ENCODE measurements around the gene DRC1. TPM values are rescaled to one million over a fixed set of nuclear protein-coding genes. Genes with fewer than 3 reads are reported as not detected.
A peak's percentile ranks its signal among the peaks of the same experiment; 100 is the strongest.

Gene DRC1
- total RNA-seq, 1 experiment from 2014 or later: not detected

- DNase-seq (ENCODE audit: low read depth): no peak
These were observed 1.8 kb upstream of the DRC1 start for GRCh38 chr2:26399771-26400376.

DNA sequence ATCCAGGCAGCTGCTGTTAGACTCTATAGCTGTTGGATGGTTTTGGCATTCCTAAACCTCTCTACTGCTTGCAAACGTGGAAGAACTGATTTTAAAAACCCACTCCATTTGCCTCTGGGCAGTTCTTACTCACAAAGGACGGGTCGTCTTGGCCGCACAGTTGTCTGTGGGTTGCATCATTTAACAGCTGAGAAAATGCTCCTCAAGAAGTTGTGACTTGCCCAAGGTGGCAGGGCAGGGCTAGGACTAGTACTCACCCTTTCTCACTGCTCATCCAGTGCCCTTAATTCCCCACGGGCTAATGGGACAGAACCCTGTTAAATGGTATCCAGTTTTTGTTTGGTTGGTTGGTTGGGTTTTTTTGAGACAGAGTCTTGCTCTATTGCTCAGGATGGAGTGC, 997 bp upstream of the DRC1 start:
- no peak for DNase-seq (ENCODE audit: low read depth)

GRCh38 chr2:26407526-26407925, 5.8 kb downstream of the DRC1 start:
- no peak for DNase-seq (ENCODE audit: low read depth)

GRCh38 chr2:26409785-26410184, 8.1 kb downstream of the DRC1 start:
- DNase-seq (ENCODE audit: low read depth): no peak

DNA sequence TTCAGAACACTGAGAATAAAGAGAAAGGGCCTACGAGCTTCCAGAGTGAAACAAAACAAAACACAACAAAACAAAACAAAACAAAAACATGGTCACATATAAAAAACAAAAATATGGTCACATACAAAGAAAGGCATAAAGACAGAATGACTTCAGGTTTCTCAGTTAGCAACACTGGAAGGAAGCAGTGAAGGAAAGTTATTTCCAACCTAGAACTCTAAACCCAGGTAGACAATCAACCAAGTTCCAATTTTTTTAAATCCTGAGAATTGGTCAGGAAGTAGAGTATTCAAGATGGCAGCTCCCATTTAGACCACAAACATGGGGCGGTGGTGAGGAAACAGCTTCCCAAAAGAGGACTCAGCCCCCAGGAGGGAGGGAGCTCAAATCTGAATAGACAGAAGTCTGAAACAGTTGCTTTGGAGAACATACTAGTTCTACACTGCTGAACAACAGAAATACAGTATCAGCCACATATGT, 9.1 kb downstream of the DRC1 start:
- no peak for DNase-seq (ENCODE audit: low read depth)

- DNase-seq (ENCODE audit: low read depth): no peak
These were observed 9.7 kb downstream of the DRC1 start for GRCh38 chr2:26411419-26411818.

- DNase-seq (ENCODE audit: low read depth): peak; percentile 34
These were observed 10.5 kb downstream of the DRC1 start for GRCh38 chr2:26412091-26412673.

- DNase-seq (ENCODE audit: low read depth): no peak
These were observed 12.6 kb downstream of the DRC1 start for GRCh38 chr2:26414311-26414710.

GRCh38 chr2:26421961-26422360, 20.2 kb downstream of the DRC1 start:
- no peak for DNase-seq (ENCODE audit: low read depth)

GRCh38 chr2:26422947-26423629, 21.4 kb downstream of the DRC1 start:
- no peak for DNase-seq (ENCODE audit: low read depth)

DNA sequence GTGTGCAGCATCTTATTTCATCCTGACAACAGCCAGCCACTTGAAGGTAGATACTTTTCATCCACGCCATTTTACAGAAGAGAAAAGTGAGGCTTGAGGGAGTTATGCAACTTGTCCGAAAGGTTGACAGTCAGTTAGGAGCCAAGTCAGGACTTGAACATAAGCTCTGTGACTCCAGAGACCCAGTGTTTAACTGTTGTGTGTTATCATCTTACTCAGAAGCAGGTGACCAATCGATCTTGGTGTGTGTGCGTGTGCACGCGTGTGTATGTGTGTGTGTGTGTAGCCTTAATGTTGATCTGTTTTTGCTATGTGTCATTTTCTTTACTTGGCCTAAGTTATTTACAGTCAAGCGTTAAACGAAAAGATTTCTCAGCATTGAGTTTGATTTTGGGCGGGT, 22.0 kb downstream of the DRC1 start:
- no peak for DNase-seq (ENCODE audit: low read depth)

GRCh38 chr2:26424221-26424620, 22.5 kb downstream of the DRC1 start:
- DNase-seq (ENCODE audit: low read depth): no peak

- no peak for DNase-seq (ENCODE audit: low read depth)
These were observed 27.1 kb downstream of the DRC1 start for GRCh38 chr2:26428846-26429245.

DNA sequence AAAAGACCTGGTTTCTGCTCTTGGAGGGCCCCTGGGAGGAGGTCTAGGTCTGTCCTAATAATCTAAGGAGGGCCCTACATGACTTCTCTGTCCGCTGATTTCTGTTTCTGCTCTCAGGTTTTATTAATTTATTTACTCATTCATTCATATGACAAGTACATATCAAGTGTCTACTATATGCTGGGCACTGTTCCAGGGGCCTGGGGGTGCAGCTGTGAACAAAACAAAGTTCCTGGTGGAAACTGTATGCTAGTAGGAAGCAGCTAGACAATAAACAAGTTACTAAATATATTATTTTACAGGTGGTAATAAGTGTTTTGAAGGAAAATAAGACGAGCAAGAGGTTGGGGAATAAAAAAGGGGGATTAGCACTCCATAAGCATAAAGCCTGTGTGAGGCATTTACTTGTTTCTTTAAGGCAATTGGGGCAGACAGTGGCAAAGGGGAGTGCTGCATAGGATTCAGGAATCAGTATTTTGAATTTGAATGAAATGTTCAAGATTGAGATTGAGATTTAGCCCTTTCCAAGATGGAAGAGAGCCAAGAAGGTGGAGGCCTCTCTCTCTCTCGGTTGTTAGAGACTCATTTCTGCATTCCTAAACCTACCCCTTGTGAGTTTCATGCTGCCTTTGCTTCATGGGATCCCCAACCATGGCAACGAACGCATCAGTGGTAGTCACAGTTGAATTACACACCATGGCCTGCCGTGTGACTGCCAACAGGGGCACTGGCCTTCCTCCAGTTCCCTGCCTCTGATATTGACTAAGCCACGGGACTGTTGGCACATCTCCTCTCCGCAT, 28.3 kb downstream of the DRC1 start:
- DNase-seq (ENCODE audit: low read depth): no peak

DNA sequence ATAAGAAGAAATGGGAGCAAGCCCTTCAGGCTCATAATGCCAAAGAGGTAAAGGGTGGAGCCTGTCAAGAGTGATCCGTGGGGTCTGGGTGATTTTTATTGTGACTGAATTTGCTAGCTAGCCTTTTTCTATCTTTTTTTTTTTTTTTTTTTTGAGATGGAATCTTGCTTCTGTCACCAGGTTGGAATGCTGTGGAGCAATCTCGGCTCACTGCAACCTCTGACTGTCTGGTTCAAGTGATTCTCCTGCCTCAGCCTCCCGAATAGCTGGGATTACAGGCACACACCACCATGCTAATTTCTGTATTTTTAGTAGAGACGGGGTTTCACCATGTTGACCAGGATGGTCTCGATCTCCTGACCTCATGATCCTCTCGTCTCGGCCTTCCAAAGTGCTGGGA, 29.1 kb downstream of the DRC1 start:
- DNase-seq (ENCODE audit: low read depth): no peak

DNA sequence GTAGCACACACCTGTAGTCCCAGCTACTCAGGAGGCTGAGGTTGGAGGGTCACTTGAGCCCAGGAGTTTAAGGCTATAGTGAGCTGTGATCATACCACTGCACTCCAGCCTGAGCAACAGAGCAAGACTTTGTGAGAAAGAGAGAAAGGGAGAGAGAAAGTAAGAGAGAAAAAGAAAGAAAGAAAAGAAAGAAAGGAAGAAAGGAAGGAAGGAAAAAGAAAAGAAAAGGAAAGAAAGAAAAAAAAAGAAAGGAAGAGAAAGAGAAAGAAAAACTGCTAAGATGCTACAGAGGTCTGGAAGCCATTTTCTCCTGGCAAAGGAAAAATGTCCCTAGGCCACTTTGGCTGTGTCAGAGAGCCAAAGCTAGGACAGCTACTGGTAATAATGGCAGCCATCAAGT, 30.6 kb downstream of the DRC1 start:
- DNase-seq (ENCODE audit: low read depth): no peak

GRCh38 chr2:26432859-26433258, 31.1 kb downstream of the DRC1 start:
- DNase-seq (ENCODE audit: low read depth): no peak

- no peak for DNase-seq (ENCODE audit: low read depth)
These were observed 33.4 kb downstream of the DRC1 start for GRCh38 chr2:26435106-26435505.

DNA sequence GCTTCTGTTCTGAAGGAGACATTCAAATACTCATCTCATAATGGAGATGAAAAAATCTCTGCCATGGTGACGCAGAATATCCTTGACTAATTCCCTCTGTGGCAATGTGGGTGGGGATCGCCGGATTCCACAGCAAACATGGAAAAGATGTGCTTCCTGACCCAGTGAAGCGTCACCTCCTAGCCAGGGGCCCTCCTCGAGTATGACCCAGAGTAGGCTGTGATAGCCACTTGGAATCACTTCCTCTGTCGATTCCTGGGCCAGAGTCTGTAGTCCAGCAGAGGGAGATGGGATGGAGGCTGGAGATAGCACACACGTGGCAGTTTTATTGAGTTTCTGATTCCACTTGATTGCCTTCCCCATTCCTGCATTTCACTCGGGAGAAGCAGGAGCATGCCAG, 36.8 kb downstream of the DRC1 start:
- DNase-seq (ENCODE audit: low read depth): peak; percentile 51

GRCh38 chr2:26438926-26439325, 37.2 kb downstream of the DRC1 start:
- no peak for DNase-seq (ENCODE audit: low read depth)

GRCh38 chr2:26442301-26442700, 40.6 kb downstream of the DRC1 start:
- no peak for DNase-seq (ENCODE audit: low read depth)

DNA sequence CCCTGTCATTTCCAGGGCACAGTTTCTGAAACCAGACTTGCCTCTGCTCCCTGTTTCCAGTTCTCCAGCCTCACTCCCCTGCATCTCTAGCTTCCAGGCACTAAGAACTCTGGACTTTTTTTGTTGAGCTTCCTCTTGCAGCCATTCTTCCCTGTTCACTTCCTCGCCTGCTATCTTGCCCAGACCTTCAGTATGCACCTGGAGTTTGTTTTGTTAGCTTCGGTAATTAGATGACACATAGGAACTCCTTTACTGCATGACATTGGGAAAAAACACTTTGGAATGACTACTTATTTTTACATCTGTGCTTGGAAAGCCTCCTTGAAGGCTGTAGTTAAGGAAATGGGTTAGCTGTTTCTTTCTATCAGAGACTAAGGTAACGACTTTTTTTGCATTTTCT, 41.0 kb downstream of the DRC1 start:
- no peak for DNase-seq (ENCODE audit: low read depth)
